Activated CD8-positive, alpha-beta T cell treated with anti-CD3 and anti-CD28 coated beads for 36 hours (primary cell): ENCODE results near the gene ALS2CL. TPM values are rescaled to one million over a fixed set of nuclear protein-coding genes. Genes with fewer than 3 reads are reported as not detected.

ENCODE experiments used
- ATAC-seq: fragments of 200-7000 bp; cut with Tn5 transposase; one replicate; pipeline ENCODE4 v1.10.0; 2021; ENCODE audit warnings: mild to moderate bottlenecking, moderate library complexity
- CTCF ChIA-PET: fragments of 350-600 bp; sonication (Branson Sonifier 250); formaldehyde crosslinking; loops from one replicate; lab custom pipeline; 2021; ENCODE audit warnings: antibody characterized with exemption; lab: Charles Lee
- POLR2A ChIA-PET: fragments of 350-600 bp; sonication (Branson Sonifier 250); formaldehyde crosslinking; loops from one replicate; lab custom pipeline; 2021; ENCODE audit warnings: antibody characterized with exemption; lab: Charles Lee
- DNase-seq: peaks from one replicate; pipeline ENCODE4 v3.0.0-alpha.2; 2020
- H3K27ac Mint-ChIP-seq: one replicate; pipeline ENCODE4 v1.8.0; 2021; ENCODE audit warnings: mild to moderate bottlenecking, mixed read lengths
- H3K27me3 Mint-ChIP-seq: one replicate; pipeline ENCODE4 v1.8.0; 2021; ENCODE audit warnings: mixed read lengths
- H3K36me3 Mint-ChIP-seq: one replicate; pipeline ENCODE4 v1.8.0; 2021; ENCODE audit warnings: low read depth, mixed read lengths
- H3K4me1 Mint-ChIP-seq: one replicate; pipeline ENCODE4 v1.8.0; 2021; ENCODE audit warnings: low read depth, mixed read lengths
- H3K4me3 Mint-ChIP-seq: one replicate; pipeline ENCODE4 v1.8.0; 2021; ENCODE audit warnings: mild to moderate bottlenecking, moderate library complexity, mixed read lengths
- H3K9me3 Mint-ChIP-seq: one replicate; pipeline ENCODE4 v1.8.0; 2021; ENCODE audit warnings: mixed read lengths
- CTCF ChIP-seq: fragments of 200-600 bp; IDR thresholded peaks from one replicate; pipeline ENCODE4 v1.8.0; 2022; ENCODE audit warnings: antibody characterized with exemption, mild to moderate bottlenecking
- intact Hi-C: fragments of 100-400 bp; cut with micrococcal nuclease; formaldehyde crosslinking; loops from one replicate; pipeline ENCODE4 v1.10.0; 2022
- total RNA-seq, 2 experiments: library from RNA; stranded (reverse); gene quantifications; one replicate each; pipeline ENCODE4 v1.2.3, GENCODE V29; 2021

ALS2CL gene
- total RNA-seq, 2 experiments from 2014 or later: 1.7 to 2.0 TPM

GRCh38 chr3:46719044-46719565 lies 25.6 kb upstream of the ALS2CL start:
- Mint-ChIP-seq H3K27me3 (peaks cover 16% of the 10 kb centered on the region), H3K36me3 (no peaks in the 10 kb centered on the region), H3K4me3 (no peak overlapping the region), H3K27ac (no peak overlapping the region), H3K9me3 (peaks cover 3% of the 10 kb centered on the region), H3K4me1 (no peaks in the 10 kb centered on the region)
- ChIA-PET POLR2A (no interaction called here), CTCF (interaction anchor here (0.7 to 1.7 kb wide), 2 partner anchors 13 to 190 kb away, joined by 3 to 4 read pairs; no protein-coding TSS in a partner anchor)
- intact Hi-C loops: no loop called here
- ATAC-seq (no peak), DNase-seq (no peak)
- TF ChIP-seq CTCF: no peak

GRCh38 chr3:46717447-46718231 lies 24.2 kb upstream of the ALS2CL start, which contains the start of gene PRSS50:
TSS of gene PRSS50 (minus strand) at chr3:46717869. CDS start at chr3:46717824, 45 bp downstream.
- Mint-ChIP-seq H3K36me3 (no peaks in the 10 kb centered on the region), H3K27me3 (peaks cover 16% of the 10 kb centered on the region), H3K4me1 (no peaks in the 10 kb centered on the region), H3K9me3 (peaks cover 3% of the 10 kb centered on the region), H3K4me3 (no peak within 1 kb of the TSS), H3K27ac (no peak within 1 kb of the TSS)
- intact Hi-C loops: no loop called here
- peak; percentile 88 for ATAC-seq
- ChIA-PET POLR2A (no interaction called here), CTCF (interaction anchor here (1.0 to 1.7 kb wide), 4 partner anchors 15 to 192 kb away, joined by 3 to 4 read pairs (median 3); no protein-coding TSS in a partner anchor)
- peak; percentile 59 for DNase-seq
- TF ChIP-seq CTCF: peak; percentile 77

GRCh38 chr3:46716461-46717441 lies 23.3 kb upstream of the ALS2CL start:
- CTCF ChIA-PET: interaction anchor here (0.9 to 1.7 kb wide), 5 partner anchors 11 to 193 kb away, joined by 3 to 4 read pairs (median 3); no protein-coding TSS in a partner anchor
- Mint-ChIP-seq H3K4me1 (no peaks in the 10 kb centered on the region), H3K36me3 (no peaks in the 10 kb centered on the region), H3K27ac (no peak overlapping the region), H3K9me3 (peaks cover 3% of the 10 kb centered on the region), H3K4me3 (no peak overlapping the region), H3K27me3 (peaks cover 16% of the 10 kb centered on the region)
- ATAC-seq (no peak), DNase-seq (no peak)
- no peak for TF ChIP-seq CTCF
- intact Hi-C loops: no loop called here
- POLR2A ChIA-PET: no interaction called here

GRCh38 chr3:46715507-46716175 lies 22.2 kb upstream of the ALS2CL start:
- no peaks in the 10 kb centered on the region for H3K36me3 Mint-ChIP-seq
- ATAC-seq: no peak
- intact Hi-C loops: no loop called here
- TF ChIP-seq CTCF: no peak
- H3K27ac Mint-ChIP-seq: no peak overlapping the region
- ChIA-PET CTCF (interaction anchor here (0.9 to 1.1 kb wide), 2 partner anchors 10 kb away, joined by 3 to 7 read pairs; no protein-coding TSS in a partner anchor), POLR2A (no interaction called here)
- no peak overlapping the region for H3K4me3 Mint-ChIP-seq
- peaks cover 12% of the 10 kb centered on the region for H3K27me3 Mint-ChIP-seq
- DNase-seq: no peak
- H3K4me1 Mint-ChIP-seq: no peaks in the 10 kb centered on the region
- no peaks in the 10 kb centered on the region for H3K9me3 Mint-ChIP-seq
